Measurements from ENCODE around the gene ZKSCAN1.

The ZKSCAN1 gene

DNA sequence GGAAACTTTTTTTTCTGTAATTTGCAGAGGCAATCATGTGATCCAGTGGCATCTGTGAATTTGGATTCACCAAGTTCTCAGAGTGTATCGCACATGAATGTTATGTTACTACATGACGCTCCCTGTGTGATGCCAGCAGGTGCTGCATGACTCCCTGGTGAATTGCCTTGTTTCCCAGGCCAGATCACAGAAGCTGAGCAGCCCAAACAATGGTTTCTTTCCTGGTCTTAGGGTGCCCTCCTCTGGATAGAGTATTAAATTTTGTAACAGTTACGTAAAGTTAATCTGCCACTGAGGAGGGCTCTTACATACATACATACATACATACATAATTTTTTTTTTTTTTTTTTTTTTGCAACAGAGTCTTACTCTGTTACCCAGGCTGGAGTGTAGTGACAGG is 37.8 kb downstream of the ZKSCAN1 start:
- Histone ChIP-seq H3K9me3 (ENCODE audit: control insufficient read depth in 5 of 5, low read length in 5 of 5) (no peaks in the 10 kb centered on the region), H3K27ac (ENCODE audit: low read depth, low read length) (no peak overlapping the region), H3K36me3 (ENCODE audit: control insufficient read depth in 5 of 5, insufficient read depth in 5 of 5, low read length in 5 of 5) (peaks cover 3 to 18% (median 16%) of the 10 kb centered on the region in 5 donors), H3K27me3 (ENCODE audit: control insufficient read depth in 5 of 5, insufficient read depth in 4 of 5, low read length in 5 of 5) (no peaks in the 10 kb centered on the region), H3K4me1 (ENCODE audit: control insufficient read depth in 5 of 5, insufficient read depth in 5 of 5, low read length in 5 of 5) (peaks cover 0 to 15% (median 11%) of the 10 kb centered on the region in 5 donors), H3K9ac (ENCODE audit: low read length in 5 of 5) (no peak overlapping the region), H3K4me3 (ENCODE audit: low read depth in 1 of 5, low read length in 5 of 5) (no peak overlapping the region)

DNA sequence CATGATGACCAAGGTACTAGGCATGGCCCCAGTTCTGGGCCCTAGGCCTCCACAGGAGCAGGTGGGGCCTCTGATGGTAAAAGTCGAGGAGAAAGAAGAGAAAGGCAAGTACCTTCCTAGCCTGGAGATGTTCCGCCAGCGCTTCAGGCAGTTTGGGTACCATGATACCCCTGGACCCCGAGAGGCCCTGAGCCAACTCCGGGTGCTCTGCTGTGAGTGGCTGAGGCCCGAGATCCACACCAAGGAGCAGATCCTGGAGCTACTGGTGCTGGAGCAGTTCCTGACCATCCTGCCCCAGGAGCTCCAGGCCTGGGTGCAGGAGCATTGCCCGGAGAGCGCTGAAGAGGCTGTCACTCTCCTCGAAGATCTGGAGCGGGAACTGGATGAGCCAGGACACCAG is 41.6 kb downstream of the ZKSCAN1 start:
- Histone ChIP-seq H3K4me1 (ENCODE audit: control insufficient read depth in 5 of 5, insufficient read depth in 5 of 5, low read length in 5 of 5) (no peaks in the 10 kb centered on the region), H3K9ac (ENCODE audit: low read length in 5 of 5) (no peak overlapping the region), H3K27me3 (ENCODE audit: control insufficient read depth in 5 of 5, insufficient read depth in 4 of 5, low read length in 5 of 5) (no peaks in the 10 kb centered on the region), H3K4me3 (ENCODE audit: low read depth in 1 of 5, low read length in 5 of 5) (no peak overlapping the region), H3K9me3 (ENCODE audit: control insufficient read depth in 5 of 5, low read length in 5 of 5) (no peaks in the 10 kb centered on the region), H3K27ac (ENCODE audit: low read depth, low read length) (no peak overlapping the region), H3K36me3 (ENCODE audit: control insufficient read depth in 5 of 5, insufficient read depth in 5 of 5, low read length in 5 of 5) (peaks cover 3 to 52% (median 38%) of the 10 kb centered on the region in 5 donors)

DNA sequence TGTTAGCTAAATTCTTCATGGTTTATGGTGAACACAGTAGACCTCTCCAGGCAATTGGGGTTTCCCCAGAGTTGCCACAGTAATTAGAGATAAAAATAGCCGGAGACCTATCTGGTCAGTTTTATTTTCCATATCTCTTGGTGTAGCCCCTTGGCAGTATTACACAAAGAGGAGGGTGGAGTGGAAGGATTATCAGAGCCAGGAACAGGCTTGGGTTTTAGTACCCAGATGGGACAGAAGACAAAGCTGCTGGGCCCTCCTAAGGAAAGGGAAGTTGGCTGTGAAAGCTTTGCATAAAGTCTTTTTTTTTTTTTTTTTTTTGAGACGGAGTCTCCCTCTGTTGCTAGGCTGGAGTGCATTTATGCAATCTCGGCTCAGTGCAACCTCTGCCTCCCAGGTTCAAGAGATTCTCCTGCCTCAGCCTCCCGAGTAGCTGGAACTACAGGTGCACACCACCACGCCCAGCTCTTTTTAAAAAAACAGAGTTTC is 43.9 kb downstream of the ZKSCAN1 start:
- Histone ChIP-seq H3K27me3 (ENCODE audit: control insufficient read depth in 5 of 5, insufficient read depth in 4 of 5, low read length in 5 of 5) (no peaks in the 10 kb centered on the region), H3K36me3 (ENCODE audit: control insufficient read depth in 5 of 5, insufficient read depth in 5 of 5, low read length in 5 of 5) (peaks cover 8 to 66% (median 48%) of the 10 kb centered on the region in 5 donors), H3K9me3 (ENCODE audit: control insufficient read depth in 5 of 5, low read length in 5 of 5) (no peaks in the 10 kb centered on the region), H3K4me3 (ENCODE audit: low read depth in 1 of 5, low read length in 5 of 5) (no peak overlapping the region), H3K4me1 (ENCODE audit: control insufficient read depth in 5 of 5, insufficient read depth in 5 of 5, low read length in 5 of 5) (no peaks in the 10 kb centered on the region), H3K27ac (ENCODE audit: low read depth, low read length) (no peak overlapping the region), H3K9ac (ENCODE audit: low read length in 5 of 5) (no peak overlapping the region)

DNA sequence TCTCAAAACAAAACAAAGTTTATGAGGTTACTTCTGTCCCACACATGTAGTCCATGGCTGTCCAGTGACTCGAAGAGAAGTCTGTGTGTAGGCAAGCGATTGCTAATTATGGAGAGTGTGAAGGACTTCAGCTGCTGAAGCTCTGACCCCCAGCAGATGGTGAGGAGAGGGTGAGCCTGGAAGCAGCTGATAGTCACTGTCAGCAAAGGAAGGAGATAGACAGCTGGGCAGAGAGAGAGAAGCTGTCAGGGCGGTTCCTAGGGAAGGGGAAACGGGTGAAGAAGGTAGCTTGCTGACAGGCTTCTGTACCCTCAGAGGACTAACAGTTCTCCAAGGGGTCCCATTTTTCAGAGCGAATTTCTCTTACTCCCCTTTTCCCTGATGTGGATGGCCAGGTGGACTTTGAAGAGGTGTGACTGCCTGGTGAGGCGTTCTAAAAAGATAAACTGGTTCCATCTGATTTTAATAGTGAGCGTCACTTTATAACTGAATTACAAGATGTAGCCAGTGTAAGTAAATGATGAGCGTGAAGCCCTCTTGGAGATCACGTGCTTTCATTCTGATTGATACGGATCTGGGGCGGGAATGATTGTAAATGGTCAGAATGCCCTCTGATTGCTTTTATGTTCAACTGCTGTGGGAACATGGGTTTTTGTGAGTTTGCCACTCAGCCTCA is 46.3 kb downstream of the ZKSCAN1 start:
- H3K4me1 ChIP-seq (ENCODE audit: control insufficient read depth in 5 of 5, insufficient read depth in 5 of 5, low read length in 5 of 5) = peaks cover 0 to 11% (median 9%) of the 10 kb centered on the region in 5 donors
- H3K27ac ChIP-seq (ENCODE audit: low read depth, low read length) = no peak overlapping the region
- H3K36me3 ChIP-seq (ENCODE audit: control insufficient read depth in 5 of 5, insufficient read depth in 5 of 5, low read length in 5 of 5) = peaks cover 8 to 75% (median 55%) of the 10 kb centered on the region in 5 donors
- H3K4me3 ChIP-seq (ENCODE audit: low read depth in 1 of 5, low read length in 5 of 5) = no peak overlapping the region
- H3K9me3 ChIP-seq (ENCODE audit: control insufficient read depth in 5 of 5, low read length in 5 of 5) = no peaks in the 10 kb centered on the region
- H3K27me3 ChIP-seq (ENCODE audit: control insufficient read depth in 5 of 5, insufficient read depth in 4 of 5, low read length in 5 of 5) = no peaks in the 10 kb centered on the region
- H3K9ac ChIP-seq (ENCODE audit: low read length in 5 of 5) = no peak overlapping the region

DNA sequence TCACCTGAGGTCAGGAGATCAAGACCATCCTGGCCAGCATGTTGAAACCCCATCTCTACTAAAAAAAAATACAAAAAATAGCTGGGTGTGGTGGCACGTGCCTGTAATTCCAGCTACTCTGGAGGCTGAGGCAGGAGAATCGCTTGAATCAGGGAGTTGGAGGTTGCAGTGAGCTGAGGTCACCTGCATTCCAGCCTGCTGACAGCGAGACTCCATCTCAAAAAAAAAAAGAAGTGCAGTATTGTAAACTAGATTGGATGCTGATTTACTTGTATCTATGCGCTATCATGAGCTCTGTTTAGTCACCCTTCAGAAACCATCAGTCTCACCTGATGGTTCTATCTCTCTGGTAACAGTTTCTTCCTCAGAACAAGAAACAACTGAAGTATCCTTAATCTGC is 48.0 kb downstream of the ZKSCAN1 start:
- H3K36me3 ChIP-seq (ENCODE audit: control insufficient read depth in 5 of 5, insufficient read depth in 5 of 5, low read length in 5 of 5) = peaks cover 5 to 62% (median 44%) of the 10 kb centered on the region in 5 donors
- no peaks in the 10 kb centered on the region for H3K9me3 ChIP-seq (ENCODE audit: control insufficient read depth in 5 of 5, low read length in 5 of 5)
- no peaks in the 10 kb centered on the region for H3K27me3 ChIP-seq (ENCODE audit: control insufficient read depth in 5 of 5, insufficient read depth in 4 of 5, low read length in 5 of 5)
- peaks cover 0 to 11% (median 9%) of the 10 kb centered on the region in 5 donors for H3K4me1 ChIP-seq (ENCODE audit: control insufficient read depth in 5 of 5, insufficient read depth in 5 of 5, low read length in 5 of 5)
- H3K9ac ChIP-seq (ENCODE audit: low read length in 5 of 5) = no peak overlapping the region
- no peak overlapping the region for H3K27ac ChIP-seq (ENCODE audit: low read depth, low read length)
- H3K4me3 ChIP-seq (ENCODE audit: low read depth in 1 of 5, low read length in 5 of 5) = no peak overlapping the region

DNA sequence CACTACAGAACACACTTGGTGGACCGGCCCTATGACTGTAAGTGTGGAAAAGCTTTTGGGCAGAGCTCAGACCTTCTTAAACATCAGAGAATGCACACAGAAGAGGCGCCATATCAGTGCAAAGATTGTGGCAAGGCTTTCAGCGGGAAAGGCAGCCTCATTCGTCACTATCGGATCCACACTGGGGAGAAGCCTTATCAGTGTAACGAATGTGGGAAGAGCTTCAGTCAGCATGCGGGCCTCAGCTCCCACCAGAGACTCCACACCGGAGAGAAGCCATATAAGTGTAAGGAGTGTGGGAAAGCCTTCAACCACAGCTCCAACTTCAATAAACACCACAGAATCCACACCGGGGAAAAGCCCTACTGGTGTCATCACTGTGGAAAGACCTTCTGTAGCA is 48.8 kb downstream of the ZKSCAN1 start:
- no peaks in the 10 kb centered on the region for H3K9me3 ChIP-seq (ENCODE audit: control insufficient read depth in 5 of 5, low read length in 5 of 5)

DNA sequence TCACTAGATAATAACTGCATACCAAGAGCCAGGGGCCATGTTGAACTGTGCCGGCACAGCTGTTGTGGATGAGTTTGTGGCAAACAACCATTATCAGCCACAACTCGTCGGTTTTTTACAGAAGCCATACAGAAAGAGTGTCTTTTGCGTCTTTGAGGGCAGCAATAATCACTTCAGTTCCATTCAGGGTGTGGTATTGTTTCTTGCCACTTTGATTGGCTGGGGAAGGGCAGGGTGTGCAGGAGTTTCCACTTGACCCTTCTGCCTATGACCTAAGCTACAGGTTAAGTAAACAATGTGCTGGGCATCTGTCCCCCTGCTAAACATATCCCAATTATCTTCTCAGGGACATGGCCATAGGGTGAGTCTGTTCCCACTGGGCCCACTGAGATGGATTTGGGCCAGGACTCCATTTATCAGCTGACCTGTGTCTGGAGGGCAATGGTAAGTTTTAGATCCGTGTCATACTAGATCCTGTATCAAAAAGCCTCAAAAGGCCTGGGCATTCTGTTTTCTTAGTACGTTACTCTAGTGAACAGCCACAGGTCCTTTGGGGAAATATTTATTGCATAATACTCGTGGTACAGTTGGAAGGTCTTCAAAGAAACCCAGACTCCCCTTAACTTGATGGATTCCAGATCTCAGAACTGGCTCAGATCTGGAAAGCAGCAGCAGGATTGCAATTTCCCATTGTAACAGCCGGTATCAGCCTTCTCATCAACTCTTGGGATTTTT is 50.2 kb downstream of the ZKSCAN1 start:
- no peaks in the 10 kb centered on the region for H3K27me3 ChIP-seq (ENCODE audit: control insufficient read depth in 5 of 5, insufficient read depth in 4 of 5, low read length in 5 of 5)
- H3K4me1 ChIP-seq (ENCODE audit: control insufficient read depth in 5 of 5, insufficient read depth in 5 of 5, low read length in 5 of 5) = peaks cover 0 to 11% (median 9%) of the 10 kb centered on the region in 5 donors
- no peak overlapping the region for H3K9ac ChIP-seq (ENCODE audit: low read length in 5 of 5)
- H3K9me3 ChIP-seq (ENCODE audit: control insufficient read depth in 5 of 5, low read length in 5 of 5) = peaks cover 3 to 8% (median 6%) of the 10 kb centered on the region in 5 donors
- H3K36me3 ChIP-seq (ENCODE audit: control insufficient read depth in 5 of 5, insufficient read depth in 5 of 5, low read length in 5 of 5) = peaks cover 7 to 61% (median 43%) of the 10 kb centered on the region in 5 donors
- H3K27ac ChIP-seq (ENCODE audit: low read depth, low read length) = peak overlapping the region; percentile 15
- no peak overlapping the region for H3K4me3 ChIP-seq (ENCODE audit: low read depth in 1 of 5, low read length in 5 of 5)

More for the DNA sequence above, 48.8 kb downstream of the ZKSCAN1 start:
- Histone ChIP-seq H3K27ac (ENCODE audit: low read depth, low read length) (no peak overlapping the region), H3K4me1 (ENCODE audit: control insufficient read depth in 5 of 5, insufficient read depth in 5 of 5, low read length in 5 of 5) (peaks cover 0 to 11% (median 9%) of the 10 kb centered on the region in 5 donors), H3K27me3 (ENCODE audit: control insufficient read depth in 5 of 5, insufficient read depth in 4 of 5, low read length in 5 of 5) (no peaks in the 10 kb centered on the region), H3K36me3 (ENCODE audit: control insufficient read depth in 5 of 5, insufficient read depth in 5 of 5, low read length in 5 of 5) (peaks cover 5 to 58% (median 38%) of the 10 kb centered on the region in 5 donors), H3K4me3 (ENCODE audit: low read depth in 1 of 5, low read length in 5 of 5) (no peak overlapping the region), H3K9ac (ENCODE audit: low read length in 5 of 5) (no peak overlapping the region)

DNA sequence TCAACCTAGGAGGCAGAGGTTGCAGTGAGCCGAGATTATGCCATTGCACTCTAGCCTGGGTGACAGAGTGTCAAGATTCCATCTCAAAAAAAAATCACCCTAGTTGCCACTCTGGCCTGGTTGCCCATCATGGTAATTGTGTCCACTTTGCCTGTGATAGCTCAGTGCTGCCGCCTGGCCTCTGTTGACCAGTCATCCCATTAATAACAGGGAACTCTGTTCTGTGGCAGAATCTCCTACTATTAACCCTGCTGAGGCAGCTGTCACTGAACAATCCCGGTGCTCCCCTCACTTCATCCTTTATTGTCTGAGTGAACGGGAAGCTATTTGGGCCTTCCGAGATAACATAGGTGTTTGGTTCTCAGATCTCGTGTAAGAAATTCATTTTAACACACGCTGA is 51.6 kb downstream of the ZKSCAN1 start:
- Histone ChIP-seq H3K36me3 (ENCODE audit: control insufficient read depth in 5 of 5, insufficient read depth in 5 of 5, low read length in 5 of 5) (peaks cover 20 to 61% (median 47%) of the 10 kb centered on the region in 5 donors), H3K4me3 (ENCODE audit: low read depth in 1 of 5, low read length in 5 of 5) (no peak overlapping the region), H3K9me3 (ENCODE audit: control insufficient read depth in 5 of 5, low read length in 5 of 5) (peaks cover 16 to 21% (median 19%) of the 10 kb centered on the region in 5 donors), H3K4me1 (ENCODE audit: control insufficient read depth in 5 of 5, insufficient read depth in 5 of 5, low read length in 5 of 5) (peaks cover 4 to 11% (median 9%) of the 10 kb centered on the region in 5 donors), H3K27ac (ENCODE audit: low read depth, low read length) (no peak overlapping the region), H3K27me3 (ENCODE audit: control insufficient read depth in 5 of 5, insufficient read depth in 4 of 5, low read length in 5 of 5) (no peaks in the 10 kb centered on the region), H3K9ac (ENCODE audit: low read length in 5 of 5) (no peak overlapping the region)

DNA sequence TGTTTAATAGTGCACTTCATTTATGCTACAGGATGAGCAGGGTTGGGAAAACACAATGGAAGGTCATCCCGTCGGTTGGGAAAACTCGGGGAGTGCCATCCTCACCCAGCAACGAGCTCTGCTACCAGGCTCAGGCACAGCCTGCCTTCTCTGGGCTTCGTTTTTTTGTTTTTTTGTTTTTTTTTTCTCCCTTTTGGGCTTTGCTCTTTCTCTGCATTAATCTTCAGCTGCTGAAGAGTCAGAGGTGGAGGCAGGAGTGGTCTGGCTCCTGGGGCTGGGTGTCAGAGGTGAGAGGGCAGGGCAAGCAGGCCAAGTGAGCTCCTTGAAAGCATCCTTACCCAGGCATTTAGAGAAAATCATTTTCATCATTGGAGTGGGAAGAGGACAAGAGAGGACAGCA is 54.6 kb downstream of the ZKSCAN1 start:
- Histone ChIP-seq H3K9ac (ENCODE audit: low read length in 5 of 5) (no peak overlapping the region), H3K27me3 (ENCODE audit: control insufficient read depth in 5 of 5, insufficient read depth in 4 of 5, low read length in 5 of 5) (no peaks in the 10 kb centered on the region), H3K36me3 (ENCODE audit: control insufficient read depth in 5 of 5, insufficient read depth in 5 of 5, low read length in 5 of 5) (peaks cover 25 to 68% (median 60%) of the 10 kb centered on the region in 5 donors), H3K4me1 (ENCODE audit: control insufficient read depth in 5 of 5, insufficient read depth in 5 of 5, low read length in 5 of 5) (peaks cover 4 to 11% (median 9%) of the 10 kb centered on the region in 5 donors), H3K27ac (ENCODE audit: low read depth, low read length) (no peak overlapping the region), H3K4me3 (ENCODE audit: low read depth in 1 of 5, low read length in 5 of 5) (no peak overlapping the region), H3K9me3 (ENCODE audit: control insufficient read depth in 5 of 5, low read length in 5 of 5) (peaks cover 23 to 31% (median 30%) of the 10 kb centered on the region in 5 donors)
